NCI-H345 (cell line): ENCODE results near the gene DCAKD.
"Not testable (repeated sequence)": the region's sequence is repeated elsewhere in the genome, so short reads cannot be mapped to it uniquely, and the experiment has no call there.

Source experiments
- DNase-seq: peaks from one replicate; lab custom pipeline; 2025; lab: John Stamatoyannopoulos, UW

DCAKD gene

DNA sequence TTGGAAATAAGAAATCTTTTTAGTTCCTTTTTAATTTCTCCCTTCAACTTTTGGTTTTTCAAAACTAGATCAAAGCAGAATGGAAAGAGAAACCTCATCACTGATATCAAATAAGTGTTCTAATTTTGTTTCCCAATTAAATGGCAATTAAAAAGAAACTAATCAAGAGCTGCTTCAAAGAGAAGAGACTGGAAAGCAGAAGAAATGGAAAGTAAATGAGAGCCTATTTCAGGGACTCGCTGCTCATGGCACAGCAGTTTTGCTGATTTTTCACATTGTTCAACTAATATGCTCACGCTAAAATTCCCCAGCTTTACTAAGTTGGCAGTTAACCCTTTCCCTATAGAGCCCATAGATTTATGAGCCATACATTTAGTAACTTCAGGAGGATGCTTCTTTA lies 16.2 kb upstream of the DCAKD start:
- DNase-seq = no peak

- DNase-seq = no peak
Measured at GRCh38 chr17:45063198-45063597, 11.8 kb upstream of the DCAKD start.

- no peak for DNase-seq
Measured at GRCh38 chr17:45061606-45062205, 10.3 kb upstream of the DCAKD start.

DNA sequence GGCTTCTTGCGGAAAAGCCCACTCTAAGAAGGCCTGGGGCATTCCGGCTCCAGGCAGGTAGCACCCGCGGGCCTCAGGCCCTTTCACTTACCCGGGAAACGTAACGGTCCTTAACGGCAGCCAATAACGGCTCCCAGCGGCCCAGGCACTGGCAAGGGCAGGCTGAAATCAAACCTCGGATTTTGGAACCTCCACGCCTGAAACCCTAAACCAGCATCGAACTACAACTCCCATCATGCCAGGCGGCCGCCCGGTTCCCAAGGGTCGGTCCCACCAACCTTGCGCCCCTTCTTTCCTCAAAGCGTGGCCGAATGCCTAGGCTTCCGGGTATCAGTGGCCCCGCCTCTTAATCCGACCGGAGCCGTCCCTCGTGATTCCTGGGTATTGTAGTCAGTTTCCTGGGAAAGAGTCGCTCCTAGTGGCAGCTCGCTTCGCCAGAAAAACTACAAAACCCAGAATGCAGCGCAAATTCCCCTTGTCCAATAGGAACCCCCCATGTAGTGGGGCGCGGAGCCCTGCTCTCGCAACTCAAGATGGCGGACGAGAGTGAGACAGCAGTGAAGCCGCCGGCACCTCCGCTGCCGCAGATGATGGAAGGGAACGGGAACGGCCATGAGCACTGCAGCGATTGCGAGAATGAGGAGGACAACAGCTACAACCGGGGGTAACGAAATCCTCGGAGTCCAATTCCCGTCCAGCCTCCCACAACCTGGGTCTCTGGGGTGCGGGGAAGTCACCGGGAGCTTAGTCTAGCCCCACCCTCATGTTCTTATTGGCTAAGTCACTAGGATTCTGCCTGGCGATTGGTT lies 9.6 kb upstream of the DCAKD start, which contains the start of gene NMT1:
Gene NMT1, plus strand, starts transcription at position 521 of the 809 bp plus-strand sequence. Its CDS starts 13 bp downstream, at position 534.
- DNase-seq = peak; percentile 99

GRCh38 chr17:45060382-45060796 lies 9.0 kb upstream of the DCAKD start:
- DNase-seq = no peak

DNA sequence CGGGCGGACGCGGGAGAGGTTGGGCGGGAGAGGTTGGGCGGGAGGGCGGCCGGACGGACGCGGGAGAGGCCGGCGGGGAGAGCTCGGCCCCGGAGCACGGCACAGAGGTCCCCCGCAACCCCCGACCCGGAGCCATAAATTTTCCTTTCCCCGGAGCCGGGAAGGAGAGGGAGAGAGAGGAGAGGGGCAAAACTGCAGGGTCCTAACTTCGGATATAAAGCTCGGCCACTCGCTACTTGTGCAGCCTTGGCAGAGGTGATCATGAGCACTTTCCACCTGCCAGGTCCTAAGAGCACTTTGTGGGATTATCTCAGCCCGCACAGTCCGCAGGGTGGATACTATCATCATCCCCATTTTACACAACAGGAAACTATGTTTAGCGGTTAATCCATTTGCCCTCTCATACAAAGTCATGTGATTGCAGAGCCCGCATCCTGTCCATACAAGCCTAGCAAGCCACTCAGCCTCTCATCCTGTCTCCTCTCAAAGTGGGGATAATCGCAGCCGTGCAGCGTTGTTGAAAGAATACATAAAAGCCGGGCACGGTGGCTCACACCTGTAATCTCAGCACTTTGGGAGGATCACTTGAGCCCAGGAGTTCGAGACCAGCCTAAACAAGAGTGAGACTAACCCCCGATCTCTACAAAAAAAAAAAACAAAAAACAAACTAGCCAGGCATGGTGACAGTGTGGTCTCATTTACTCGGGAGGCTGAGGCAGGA lies 780 bp upstream of the DCAKD start:
- DNase-seq = peak; percentile 61

DNA sequence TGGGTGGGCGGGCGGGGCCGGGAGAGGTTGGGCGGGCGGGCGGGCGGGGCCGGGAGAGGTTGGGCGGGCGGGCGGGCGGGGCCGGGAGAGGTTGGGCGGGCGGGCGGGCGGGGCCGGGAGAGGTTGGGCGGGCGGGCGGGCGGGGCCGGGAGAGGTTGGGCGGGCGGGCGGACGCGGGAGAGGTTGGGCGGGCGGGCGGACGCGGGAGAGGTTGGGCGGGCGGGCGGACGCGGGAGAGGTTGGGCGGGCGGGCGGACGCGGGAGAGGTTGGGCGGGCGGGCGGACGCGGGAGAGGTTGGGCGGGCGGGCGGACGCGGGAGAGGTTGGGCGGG lies 254 bp upstream of the DCAKD start:
- not testable (repeated sequence) for DNase-seq

DNA sequence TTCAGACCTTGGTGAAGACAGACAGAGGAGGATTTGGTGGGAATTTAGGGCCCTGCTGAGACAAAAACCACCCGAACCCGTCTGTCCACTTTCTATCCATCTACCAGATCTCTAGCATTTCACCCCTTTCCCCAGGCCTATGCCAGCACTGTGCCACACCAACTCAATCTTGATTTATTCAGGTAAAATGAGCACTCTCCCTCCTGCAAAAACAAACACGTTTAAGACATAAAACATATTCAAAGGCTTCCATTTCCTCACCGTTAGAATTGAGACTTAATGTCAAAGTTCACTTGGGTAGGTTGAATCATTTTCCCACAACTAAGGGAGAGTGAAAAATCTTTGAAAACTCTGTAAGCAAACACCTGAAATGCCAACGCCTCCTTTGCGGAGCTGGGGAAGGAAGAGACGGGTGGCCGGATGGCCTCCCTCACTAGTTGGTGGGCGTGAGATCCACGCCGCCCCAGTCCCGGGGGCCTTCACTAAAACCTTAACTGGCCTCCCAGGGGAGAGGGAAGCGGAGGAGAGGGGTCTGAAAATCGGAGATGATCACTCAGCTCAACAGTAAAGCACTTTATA lies 862 bp downstream of the DCAKD start:
- peak; percentile 24 for DNase-seq

DNA sequence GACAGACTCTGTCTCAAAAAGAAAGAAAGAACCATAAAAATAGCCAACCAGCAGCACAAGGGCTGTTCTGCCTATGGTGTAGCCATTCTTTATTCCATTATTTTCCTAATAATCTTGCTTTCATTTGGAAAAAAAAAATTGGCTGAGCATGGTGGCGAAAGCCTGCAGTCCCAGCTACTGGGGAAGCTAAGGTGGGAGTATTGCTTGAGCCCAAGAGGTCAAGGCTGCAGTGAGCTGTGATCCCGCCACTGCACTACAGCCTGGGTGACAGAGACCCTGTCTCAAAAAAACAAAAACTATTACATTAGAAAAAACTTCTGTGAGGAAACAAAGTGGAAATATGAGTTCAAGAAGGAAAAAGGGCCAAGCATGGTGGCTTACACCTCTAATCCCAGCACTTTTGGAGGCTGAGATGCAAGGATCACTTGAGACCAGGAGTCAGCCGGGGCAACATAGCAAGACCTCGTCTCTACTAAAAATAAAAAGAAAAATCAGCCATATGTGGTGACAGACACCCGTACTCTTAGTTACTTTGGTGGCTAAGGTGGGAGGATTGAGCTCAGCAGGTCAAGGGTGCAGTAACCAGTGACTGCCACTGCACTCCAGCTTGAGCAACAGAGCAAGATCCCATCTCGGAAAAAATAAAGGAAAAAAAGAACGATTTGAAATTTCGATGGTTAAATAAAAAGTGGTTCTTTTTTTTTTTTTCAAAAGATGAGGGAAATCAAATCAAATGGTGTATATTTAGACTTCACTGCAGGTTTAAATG lies 2.5 kb downstream of the DCAKD start:
- no peak for DNase-seq

DNA sequence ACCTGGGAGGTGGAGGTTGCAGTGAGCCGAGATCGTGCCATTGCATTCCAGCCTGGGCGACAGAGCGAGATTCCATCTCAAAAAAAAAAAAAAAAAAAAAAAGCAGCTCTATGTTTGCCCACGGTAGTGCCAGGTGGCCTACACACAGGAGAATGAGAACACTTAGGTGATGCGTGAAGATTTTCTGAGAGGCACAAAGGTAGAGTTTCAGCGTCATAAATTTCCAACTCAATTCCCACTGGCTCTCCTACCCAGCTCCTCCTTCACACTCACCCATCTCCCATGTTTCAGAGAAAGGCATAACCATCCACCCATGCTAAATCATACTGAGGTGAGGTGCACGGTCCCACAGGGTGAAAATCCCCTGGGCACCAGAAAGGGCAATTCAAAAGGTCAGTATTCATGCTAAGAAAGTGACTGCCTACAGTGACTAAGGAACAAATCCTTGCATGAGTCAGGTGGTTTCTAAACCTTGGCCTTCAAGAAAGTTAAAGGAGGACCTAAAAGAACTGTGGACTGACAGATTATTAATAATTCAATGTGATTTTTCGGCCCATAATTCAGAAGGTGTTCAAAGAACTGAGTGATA lies 4.8 kb downstream of the DCAKD start:
- DNase-seq = no peak

- no peak for DNase-seq
Measured at GRCh38 chr17:45043813-45044540, 7.5 kb downstream of the DCAKD start.

DNA sequence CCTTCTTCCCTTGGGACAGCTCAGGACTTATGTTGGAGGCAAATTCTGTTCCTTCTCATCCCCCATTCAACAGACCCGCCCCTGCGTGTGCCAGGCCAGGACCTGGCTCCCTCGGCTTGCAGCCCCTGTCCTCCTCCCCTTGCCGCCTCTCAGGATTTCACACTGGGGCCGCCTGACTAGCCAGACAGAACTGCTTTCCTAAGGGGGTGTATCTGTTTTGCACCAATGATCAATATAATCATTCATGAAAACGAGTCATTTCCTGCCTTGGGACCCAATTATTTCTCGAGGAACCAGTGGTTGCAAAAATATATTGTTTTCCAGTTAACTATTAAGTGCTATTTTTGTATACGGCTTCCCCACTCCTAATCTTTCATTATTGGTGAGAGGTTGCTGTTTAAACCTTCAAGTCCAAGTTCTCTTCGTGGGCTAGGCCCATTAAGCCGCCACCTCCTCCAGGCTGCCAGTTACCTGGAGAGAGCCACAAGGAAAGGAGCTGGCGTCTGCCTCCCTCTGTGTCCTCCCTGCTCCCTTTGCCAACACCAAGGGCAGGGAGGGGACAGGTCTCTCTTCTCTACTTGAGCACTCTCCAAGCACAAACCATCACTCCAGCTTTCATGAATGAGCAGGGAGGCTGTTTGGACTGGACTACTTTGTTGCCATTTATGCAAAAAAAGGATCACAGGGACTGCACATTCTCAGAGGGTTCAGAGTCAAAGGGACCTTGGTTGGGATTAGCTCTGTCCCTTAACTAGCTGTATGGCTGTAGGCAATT lies 8.9 kb downstream of the DCAKD start:
- no peak for DNase-seq

DNA sequence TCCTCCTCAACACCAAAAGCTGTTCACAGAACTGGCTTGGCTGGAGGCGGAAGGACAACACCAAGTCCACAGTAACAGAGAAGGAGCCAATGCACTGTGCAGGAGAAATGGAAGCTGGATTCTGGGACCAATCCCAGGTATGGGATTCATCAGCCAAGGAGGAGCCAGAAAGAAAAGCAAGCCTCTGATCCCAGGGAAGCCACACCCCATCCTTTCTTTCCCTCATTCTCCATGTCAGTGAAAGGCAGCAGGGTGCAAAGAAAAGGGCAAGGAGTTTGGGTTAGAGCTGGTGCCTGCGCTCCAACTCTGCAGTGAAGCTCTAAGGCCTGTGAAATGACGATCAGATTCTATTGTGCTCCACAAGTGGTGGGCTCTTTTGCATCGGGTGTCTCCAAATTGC lies 11.0 kb downstream of the DCAKD start:
- DNase-seq = no peak

- DNase-seq = no peak
Measured at GRCh38 chr17:45038728-45039634, 12.5 kb downstream of the DCAKD start.

- no peak for DNase-seq
Measured at GRCh38 chr17:45036691-45037090, 14.7 kb downstream of the DCAKD start.

- no peak for DNase-seq
Measured at GRCh38 chr17:45035848-45036247, 15.6 kb downstream of the DCAKD start.

DNA sequence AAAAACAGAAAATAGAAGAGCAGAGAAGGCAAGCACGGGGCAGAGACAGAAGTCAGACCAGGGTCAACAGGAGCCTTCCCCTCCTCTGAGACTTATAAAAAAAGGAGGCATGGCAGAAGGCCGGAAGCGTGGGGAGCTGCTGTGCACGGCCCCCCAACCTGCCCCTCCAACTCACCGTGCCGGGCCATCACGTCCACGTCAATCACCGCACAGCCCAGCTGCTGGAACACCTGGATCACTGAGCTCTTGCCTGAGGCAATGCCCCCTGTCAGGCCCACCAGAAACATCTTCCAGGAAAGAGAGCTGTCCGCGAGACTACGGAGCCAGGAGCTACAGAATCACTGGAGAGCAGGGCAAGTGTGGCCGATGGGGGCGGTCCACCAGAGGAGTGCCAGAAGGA lies 16.8 kb downstream of the DCAKD start:
- no peak for DNase-seq

DNA sequence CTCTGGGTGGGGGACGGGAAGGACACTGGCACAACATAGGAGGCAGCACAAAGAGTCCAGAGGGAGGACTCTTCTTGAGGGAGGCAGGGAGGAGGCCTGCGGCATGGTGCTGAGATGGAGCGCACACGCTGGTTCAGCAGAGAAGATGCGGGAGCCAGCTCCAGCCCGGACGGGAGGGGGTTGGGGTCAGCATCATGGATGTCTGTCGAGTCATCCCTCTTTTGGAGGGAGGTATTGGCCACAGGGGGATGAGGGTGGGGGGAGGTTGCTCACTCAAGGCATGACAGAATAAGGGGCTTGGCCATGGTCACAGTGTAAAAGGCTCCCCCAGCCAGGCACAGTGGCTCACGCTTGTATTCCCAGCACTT lies 19.3 kb downstream of the DCAKD start:
- no peak for DNase-seq
